Liver (tissue), 9 donors: ENCODE results near the gene ZBP1. TPM values are rescaled to one million over a fixed set of nuclear protein-coding genes. Genes with fewer than 3 reads are reported as not detected.

Source experiments
- DNase-seq: peaks from one replicate; pipeline ENCODE4 v3.0.0-alpha.2; 2017; ENCODE audit warnings: low spot score
- H3K27ac ChIP-seq, 2 donors: one replicate each; pipeline ENCODE4 v1.7.0; 2013; ENCODE audit warnings: inconsistent platforms in 2 of 2, low read length in 2 of 2, control low read depth in 1 of 2, low read depth in 1 of 2, mild to moderate bottlenecking in 1 of 2
- H3K27me3 ChIP-seq, 4 donors: one replicate each; pipeline versions ENCODE4 v1.6.1 to v1.7.0; 2013; ENCODE audit warnings: low read length in 3 of 4, inconsistent platforms in 1 of 4, mild to moderate bottlenecking in 1 of 4, moderate library complexity in 1 of 4; ENCODE audit not compliant: control insufficient read depth in 4 of 4, insufficient read depth in 4 of 4
- H3K36me3 ChIP-seq, 4 donors: one replicate each; pipeline versions ENCODE4 v1.6.1 to v1.7.0; 2013; ENCODE audit warnings: low read length in 3 of 4, mild to moderate bottlenecking in 3 of 4, low read depth in 1 of 4, moderate library complexity in 1 of 4; ENCODE audit not compliant: control insufficient read depth in 4 of 4, insufficient read depth in 3 of 4
- H3K4me1 ChIP-seq, 4 donors: one replicate each; pipeline versions ENCODE4 v1.6.1 to v1.7.0; 2013; ENCODE audit warnings: low read length in 3 of 4, mild to moderate bottlenecking in 3 of 4, moderate library complexity in 1 of 4; ENCODE audit not compliant: control insufficient read depth in 4 of 4, insufficient read depth in 4 of 4
- H3K4me3 ChIP-seq, 3 donors: one replicate each; pipeline versions ENCODE4 v1.6.1 to v1.7.0; 2013; ENCODE audit warnings: low read length in 3 of 3, control low read depth in 1 of 3, low read depth in 1 of 3, mild to moderate bottlenecking in 1 of 3
- H3K9ac ChIP-seq, 2 donors: one replicate each; pipeline ENCODE4 v1.7.0; 2013; ENCODE audit warnings: low read length in 2 of 2, mild to moderate bottlenecking in 2 of 2, moderate library complexity in 2 of 2, control low read depth in 1 of 2, low read depth in 1 of 2
- H3K9me3 ChIP-seq, 4 donors: one replicate each; pipeline versions ENCODE4 v1.6.1 to v1.7.0; 2013; ENCODE audit warnings: low read length in 3 of 4; ENCODE audit not compliant: control insufficient read depth in 4 of 4
- EGR1 ChIP-seq, 2 donors: IDR thresholded peaks; 2 replicates each; pipeline ENCODE4 v1.6.1; 2016 to 2018; ENCODE audit warnings: antibody characterized with exemption in 2 of 2, low read depth in 2 of 2
- FOXA1 ChIP-seq: IDR thresholded peaks from 2 replicates; pipeline ENCODE4 v1.6.1; 2016; ENCODE audit warnings: antibody characterized with exemption
- FOXA2 ChIP-seq: IDR thresholded peaks from 2 replicates; pipeline ENCODE4 v1.6.1; 2016; ENCODE audit warnings: antibody characterized with exemption
- GABPA ChIP-seq, 2 donors: IDR thresholded peaks in 1 of 2; conservative IDR thresholded peaks in 1 of 2; 2 replicates each; pipeline ENCODE4 v1.6.1; 2016; ENCODE audit warnings: antibody characterized with exemption in 2 of 2, mild to moderate bottlenecking in 1 of 2, moderate library complexity in 1 of 2
- HNF4A ChIP-seq, 2 donors: conservative IDR thresholded peaks; 2 replicates each; pipeline ENCODE4 v1.6.1; 2016; ENCODE audit warnings: antibody characterized with exemption in 2 of 2, mild to moderate bottlenecking in 2 of 2
- HNF4G ChIP-seq: IDR thresholded peaks from 2 replicates; pipeline ENCODE4 v1.6.1; 2016; ENCODE audit warnings: antibody characterized with exemption
- NR2F2 ChIP-seq: IDR thresholded peaks from 2 replicates; pipeline ENCODE4 v1.6.1; 2016; ENCODE audit warnings: antibody characterized with exemption
- RAD21 ChIP-seq, 2 donors: IDR thresholded peaks; 2 replicates each; pipeline ENCODE4 v1.6.1; 2016; ENCODE audit warnings: antibody characterized with exemption in 2 of 2, mild to moderate bottlenecking in 2 of 2
- REST ChIP-seq: IDR thresholded peaks from 2 replicates; pipeline ENCODE4 v1.6.1; 2016; ENCODE audit warnings: antibody characterized with exemption, mild to moderate bottlenecking
- RXRA ChIP-seq, 2 donors: IDR thresholded peaks; 2 replicates each; pipeline ENCODE4 v1.6.1; 2017 to 2018; ENCODE audit warnings: antibody characterized with exemption in 2 of 2, mild to moderate bottlenecking in 1 of 2
- SP1 ChIP-seq: IDR thresholded peaks from 2 replicates; pipeline ENCODE4 v1.6.1; 2018; ENCODE audit warnings: antibody characterized with exemption, mild to moderate bottlenecking
- TAF1 ChIP-seq: conservative IDR thresholded peaks from 2 replicates; pipeline ENCODE4 v1.6.1; 2016; ENCODE audit warnings: antibody characterized with exemption, mild to moderate bottlenecking
- YY1 ChIP-seq: IDR thresholded peaks from 2 replicates; pipeline ENCODE4 v1.6.1; 2016; ENCODE audit warnings: antibody characterized with exemption, mild to moderate bottlenecking
- WGBS: extraction: QIAGEN DNeasy Blood & Tissue Kit; methylation state at CpG from one replicate; pipeline ENCODE4 v1.1.7; 2013; 5-methylcytosine and 5-hydroxymethylcytosine counted together
- polyA plus RNA-seq, 2 donors: library from polyadenylated mRNA; stranded (reverse) in 1 of 2; unstranded in 1 of 2; fragments of 200-250 nt in 1 of 2; fragments of >200 nt in 1 of 2; fragmentation: Nextera tagmentation in 1 of 2; extraction: Ambion mirVana in 1 of 2; gene quantifications; one replicate each; pipeline versions ENCODE4 v1.2.1 to v1.2.3, GENCODE V29; 2013 to 2015
- total RNA-seq, 2 donors: library from RNA; depleted of rRNA; stranded (reverse); fragments of >200 nt; gene quantifications; one replicate each; pipeline ENCODE4 v1.2.3, GENCODE V29; 2014
- TF ChIP-seq, protein P1 (sequence below): fragments of 150-350 bp; IDR thresholded peaks from 2 replicates; pipeline ENCODE4 v1.5.1; 2017; ENCODE audit warnings: improper control_type of control experiment, low read depth, low read length; ENCODE audit not compliant: missing input control
- TF ChIP-seq, protein P2 (sequence below): IDR thresholded peaks from 2 replicates; pipeline ENCODE4 v1.6.1; 2016; ENCODE audit warnings: antibody characterized with exemption
- TF ChIP-seq, protein P3 (sequence below): IDR thresholded peaks from 2 replicates; pipeline ENCODE4 v1.6.1; 2016; ENCODE audit warnings: antibody characterized with exemption
- TF ChIP-seq, protein P4 (sequence below): IDR thresholded peaks from 2 replicates; pipeline ENCODE4 v1.6.1; 2016; ENCODE audit warnings: antibody characterized with exemption
- donor health status: healthy.
- donor health status: healthy.
- donor health status: healthy.
- donor health status: healthy.
- donor health status: healthy.

Gene ZBP1
- total and polyA plus RNA-seq, 4 donors = 0.06 to 0.42 (median 0.13) TPM

DNA sequence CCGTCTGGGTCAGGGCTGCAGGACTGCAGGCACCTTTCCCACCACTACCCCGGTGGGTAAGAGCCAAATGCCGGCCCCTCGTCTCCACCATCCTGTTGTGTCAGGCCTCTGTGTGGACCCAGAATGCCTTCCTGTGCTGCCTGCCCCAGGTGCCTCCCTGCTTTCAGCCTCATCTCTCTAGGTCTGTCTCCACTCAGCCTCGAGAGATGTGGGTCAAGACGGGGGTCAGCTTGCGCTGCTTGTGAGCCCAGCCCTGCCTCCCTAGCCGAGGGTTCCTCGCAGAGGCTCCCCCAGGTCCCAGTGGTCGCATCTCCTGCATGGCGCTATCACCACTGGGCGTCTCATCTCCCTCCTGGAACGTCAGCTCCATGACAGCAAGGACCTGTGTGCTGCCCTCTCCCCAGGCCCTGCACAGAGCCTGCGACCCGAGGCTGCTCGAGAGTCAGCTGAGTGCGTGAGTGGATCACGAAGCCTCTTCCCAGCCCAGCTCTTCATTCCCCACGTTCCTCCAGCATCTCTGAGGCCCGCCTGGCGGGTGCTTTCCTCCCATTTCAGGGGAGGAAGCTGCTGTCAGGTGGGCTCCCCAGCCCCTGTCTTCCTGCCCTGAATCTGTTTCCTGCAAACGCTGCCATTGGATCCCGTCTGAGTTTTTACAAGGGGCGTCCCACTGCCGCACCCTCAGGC lies 38.7 kb upstream of the ZBP1 start:
- Histone ChIP-seq H3K9ac (no peak overlapping the region), H3K27me3 (no peaks in the 10 kb centered on the region), H3K27ac (no peak overlapping the region), H3K4me1 (no peaks in the 10 kb centered on the region), H3K9me3 (no peaks in the 10 kb centered on the region), H3K4me3 (no peak overlapping the region), H3K36me3 (no peaks in the 10 kb centered on the region)
- DNase-seq = no peak
- WGBS = 72% methylated on average over 25 of the region's 25 CpGs
- TF ChIP-seq RAD21 (IDR thresholded peaks at IDR 0.05) = no peak
- no peak for TF ChIP-seq GABPA (IDR thresholded peaks at IDR 0.05 in 1 of 2, conservative IDR thresholded peaks at IDR 0.05 in 1 of 2)
- no peak for TF ChIP-seq YY1
- no peak for TF ChIP-seq FOXA1
- TF ChIP-seq, protein P1, sequence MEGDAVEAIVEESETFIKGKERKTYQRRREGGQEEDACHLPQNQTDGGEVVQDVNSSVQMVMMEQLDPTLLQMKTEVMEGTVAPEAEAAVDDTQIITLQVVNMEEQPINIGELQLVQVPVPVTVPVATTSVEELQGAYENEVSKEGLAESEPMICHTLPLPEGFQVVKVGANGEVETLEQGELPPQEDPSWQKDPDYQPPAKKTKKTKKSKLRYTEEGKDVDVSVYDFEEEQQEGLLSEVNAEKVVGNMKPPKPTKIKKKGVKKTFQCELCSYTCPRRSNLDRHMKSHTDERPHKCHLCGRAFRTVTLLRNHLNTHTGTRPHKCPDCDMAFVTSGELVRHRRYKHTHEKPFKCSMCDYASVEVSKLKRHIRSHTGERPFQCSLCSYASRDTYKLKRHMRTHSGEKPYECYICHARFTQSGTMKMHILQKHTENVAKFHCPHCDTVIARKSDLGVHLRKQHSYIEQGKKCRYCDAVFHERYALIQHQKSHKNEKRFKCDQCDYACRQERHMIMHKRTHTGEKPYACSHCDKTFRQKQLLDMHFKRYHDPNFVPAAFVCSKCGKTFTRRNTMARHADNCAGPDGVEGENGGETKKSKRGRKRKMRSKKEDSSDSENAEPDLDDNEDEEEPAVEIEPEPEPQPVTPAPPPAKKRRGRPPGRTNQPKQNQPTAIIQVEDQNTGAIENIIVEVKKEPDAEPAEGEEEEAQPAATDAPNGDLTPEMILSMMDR = no peak
- TF ChIP-seq RXRA (IDR thresholded peaks at IDR 0.05) = no peak
- TF ChIP-seq HNF4A (conservative IDR thresholded peaks at IDR 0.05) = no peak
- TF ChIP-seq, protein P2, sequence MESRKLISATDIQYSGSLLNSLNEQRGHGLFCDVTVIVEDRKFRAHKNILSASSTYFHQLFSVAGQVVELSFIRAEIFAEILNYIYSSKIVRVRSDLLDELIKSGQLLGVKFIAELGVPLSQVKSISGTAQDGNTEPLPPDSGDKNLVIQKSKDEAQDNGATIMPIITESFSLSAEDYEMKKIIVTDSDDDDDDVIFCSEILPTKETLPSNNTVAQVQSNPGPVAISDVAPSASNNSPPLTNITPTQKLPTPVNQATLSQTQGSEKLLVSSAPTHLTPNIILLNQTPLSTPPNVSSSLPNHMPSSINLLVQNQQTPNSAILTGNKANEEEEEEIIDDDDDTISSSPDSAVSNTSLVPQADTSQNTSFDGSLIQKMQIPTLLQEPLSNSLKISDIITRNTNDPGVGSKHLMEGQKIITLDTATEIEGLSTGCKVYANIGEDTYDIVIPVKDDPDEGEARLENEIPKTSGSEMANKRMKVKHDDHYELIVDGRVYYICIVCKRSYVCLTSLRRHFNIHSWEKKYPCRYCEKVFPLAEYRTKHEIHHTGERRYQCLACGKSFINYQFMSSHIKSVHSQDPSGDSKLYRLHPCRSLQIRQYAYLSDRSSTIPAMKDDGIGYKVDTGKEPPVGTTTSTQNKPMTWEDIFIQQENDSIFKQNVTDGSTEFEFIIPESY = no peak
- TF ChIP-seq HNF4G = no peak
- no peak for TF ChIP-seq REST
- TF ChIP-seq FOXA2 = no peak
- TF ChIP-seq SP1 = no peak
- no peak for TF ChIP-seq NR2F2
- no peak for TF ChIP-seq TAF1

DNA sequence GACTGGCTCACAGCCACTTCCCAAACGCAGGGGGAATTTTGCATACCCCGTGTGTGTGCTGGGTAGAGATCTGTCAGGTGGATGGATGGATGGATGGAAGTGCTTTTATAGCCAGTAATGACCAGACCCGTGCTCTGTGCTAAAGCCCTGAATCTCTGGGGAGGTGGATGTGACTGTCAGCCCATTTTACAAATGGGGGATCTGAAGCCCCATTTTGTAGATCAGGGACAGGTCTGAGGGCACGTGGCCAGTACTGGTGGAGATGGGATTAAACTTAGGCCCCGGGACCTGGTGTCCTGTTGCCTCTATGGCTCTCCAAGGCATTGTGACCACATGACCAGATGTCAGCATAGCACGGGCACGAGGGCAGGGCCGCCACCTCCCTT lies 38.2 kb upstream of the ZBP1 start:
- peak; percentile 16 for DNase-seq
- 75% methylated on average over 8 of the region's 8 CpGs for WGBS
- TF ChIP-seq REST (no peak), EGR1 (IDR thresholded peaks at IDR 0.05; ENCODE audit: low read depth in 2 of 2) (no peak), TAF1 (no peak), GABPA (IDR thresholded peaks at IDR 0.05 in 1 of 2, conservative IDR thresholded peaks at IDR 0.05 in 1 of 2) (no peak), RAD21 (IDR thresholded peaks at IDR 0.05) (no peak), RXRA (IDR thresholded peaks at IDR 0.05) (no peak), HNF4A (conservative IDR thresholded peaks at IDR 0.05) (no peak), FOXA1 (no peak), YY1 (no peak), SP1 (no peak), HNF4G (no peak)
- TF ChIP-seq, protein P1 = no peak
- TF ChIP-seq, protein P3, sequence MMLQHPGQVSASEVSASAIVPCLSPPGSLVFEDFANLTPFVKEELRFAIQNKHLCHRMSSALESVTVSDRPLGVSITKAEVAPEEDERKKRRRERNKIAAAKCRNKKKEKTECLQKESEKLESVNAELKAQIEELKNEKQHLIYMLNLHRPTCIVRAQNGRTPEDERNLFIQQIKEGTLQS = no peak
- TF ChIP-seq, protein P4, sequence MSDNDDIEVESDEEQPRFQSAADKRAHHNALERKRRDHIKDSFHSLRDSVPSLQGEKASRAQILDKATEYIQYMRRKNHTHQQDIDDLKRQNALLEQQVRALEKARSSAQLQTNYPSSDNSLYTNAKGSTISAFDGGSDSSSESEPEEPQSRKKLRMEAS = no peak
- Histone ChIP-seq H3K9me3 (no peaks in the 10 kb centered on the region), H3K27ac (no peak overlapping the region), H3K36me3 (no peaks in the 10 kb centered on the region), H3K4me3 (no peak overlapping the region), H3K4me1 (no peaks in the 10 kb centered on the region), H3K27me3 (no peaks in the 10 kb centered on the region), H3K9ac (no peak overlapping the region)
